Measurements from ENCODE around the gene TTC39B.

DNA sequence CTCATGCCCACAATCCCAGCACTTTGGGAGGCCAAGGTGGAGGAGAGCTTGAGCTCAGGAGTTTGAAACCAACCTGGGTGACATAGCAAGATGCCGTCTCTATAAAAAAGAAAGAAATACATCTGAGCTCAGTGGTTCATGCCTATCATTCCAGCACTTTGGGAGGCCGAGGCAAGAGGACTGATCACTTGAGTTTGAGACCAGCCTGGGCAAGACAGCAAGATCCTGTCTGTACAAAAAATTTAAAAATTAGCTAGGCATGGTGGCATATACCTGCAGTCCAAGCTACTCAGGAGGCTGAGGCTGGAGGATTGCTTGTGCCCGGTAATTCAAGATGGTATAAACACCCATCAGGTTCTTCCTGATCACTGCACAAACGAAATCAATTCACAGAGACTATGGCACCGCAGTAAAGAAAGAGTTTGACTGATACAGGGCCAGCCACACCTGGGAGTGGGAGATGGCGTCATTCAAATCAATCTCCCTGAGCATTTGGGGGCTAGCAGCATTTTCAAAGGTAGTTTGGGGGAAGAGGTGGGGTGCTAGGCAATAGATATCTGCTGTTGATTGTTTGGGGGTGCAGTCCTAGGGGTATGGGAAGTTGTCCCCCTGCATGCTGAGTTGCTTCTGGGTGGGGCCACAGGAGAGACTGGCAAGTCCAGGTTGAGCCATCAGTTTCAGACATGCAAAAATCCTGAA lies 169.2 kb downstream of the TTC39B start:
- TF ChIP-seq, protein P1, sequence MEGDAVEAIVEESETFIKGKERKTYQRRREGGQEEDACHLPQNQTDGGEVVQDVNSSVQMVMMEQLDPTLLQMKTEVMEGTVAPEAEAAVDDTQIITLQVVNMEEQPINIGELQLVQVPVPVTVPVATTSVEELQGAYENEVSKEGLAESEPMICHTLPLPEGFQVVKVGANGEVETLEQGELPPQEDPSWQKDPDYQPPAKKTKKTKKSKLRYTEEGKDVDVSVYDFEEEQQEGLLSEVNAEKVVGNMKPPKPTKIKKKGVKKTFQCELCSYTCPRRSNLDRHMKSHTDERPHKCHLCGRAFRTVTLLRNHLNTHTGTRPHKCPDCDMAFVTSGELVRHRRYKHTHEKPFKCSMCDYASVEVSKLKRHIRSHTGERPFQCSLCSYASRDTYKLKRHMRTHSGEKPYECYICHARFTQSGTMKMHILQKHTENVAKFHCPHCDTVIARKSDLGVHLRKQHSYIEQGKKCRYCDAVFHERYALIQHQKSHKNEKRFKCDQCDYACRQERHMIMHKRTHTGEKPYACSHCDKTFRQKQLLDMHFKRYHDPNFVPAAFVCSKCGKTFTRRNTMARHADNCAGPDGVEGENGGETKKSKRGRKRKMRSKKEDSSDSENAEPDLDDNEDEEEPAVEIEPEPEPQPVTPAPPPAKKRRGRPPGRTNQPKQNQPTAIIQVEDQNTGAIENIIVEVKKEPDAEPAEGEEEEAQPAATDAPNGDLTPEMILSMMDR (IDR thresholded peaks at IDR 0.05; ENCODE audit: insufficient read depth, low read depth, low read length) = no peak
- TF ChIP-seq EZH2 (IDR thresholded peaks at IDR 0.05; ENCODE audit: insufficient read depth, low read length) = no peak
